Measurements from ENCODE around the gene CHD9.

CHD9 gene

DNA sequence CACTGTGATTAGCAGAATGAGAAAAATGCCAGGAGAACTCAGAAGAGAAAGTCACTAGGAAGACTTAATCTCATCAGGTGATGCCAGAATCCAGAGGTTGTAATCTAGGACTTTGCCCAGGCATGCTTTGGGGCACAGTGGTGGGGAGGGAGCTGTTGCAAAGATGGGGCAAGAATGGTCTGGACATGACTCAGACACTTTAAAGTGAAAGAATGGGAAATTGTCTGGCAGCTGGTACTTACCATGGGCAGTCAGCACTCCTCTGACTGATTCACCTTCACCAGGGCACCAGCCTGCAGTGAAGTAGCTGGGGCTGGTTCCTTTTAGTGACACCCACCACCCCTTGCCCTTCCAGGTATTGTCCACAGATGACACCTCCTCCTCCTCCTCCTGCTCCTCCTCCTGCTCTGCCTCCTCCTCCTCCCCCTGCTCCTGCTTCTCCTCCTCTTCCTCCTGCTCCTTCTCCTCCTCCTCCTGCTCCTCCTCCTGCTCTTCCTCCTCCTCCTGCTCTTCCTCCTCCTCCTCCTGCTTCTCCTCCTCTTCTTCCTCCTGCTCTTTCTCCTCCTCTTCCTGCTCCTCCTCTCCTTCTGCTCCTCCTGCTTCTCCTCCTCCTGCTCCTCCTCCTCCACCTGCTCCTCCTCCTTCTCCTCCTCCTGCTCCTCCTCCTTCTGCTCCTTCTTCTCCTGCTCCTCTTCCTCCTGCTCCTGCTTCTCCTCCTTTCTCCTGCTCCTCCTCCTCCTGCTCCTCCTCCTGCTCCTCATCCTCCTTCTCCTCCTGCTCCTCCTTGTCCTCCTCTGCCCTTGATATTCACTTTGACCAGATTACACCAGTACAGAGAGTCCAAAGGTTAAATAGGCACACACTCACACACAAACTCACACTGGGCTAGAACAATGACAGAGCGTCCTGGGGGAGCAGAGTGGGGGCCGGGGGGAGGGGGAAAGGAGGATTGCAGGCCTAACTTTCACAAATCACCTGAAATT, 2.0 kb upstream of the CHD9 start, which contains the start of gene CHD9NB (continued):
- TF ChIP-seq, protein P1, sequence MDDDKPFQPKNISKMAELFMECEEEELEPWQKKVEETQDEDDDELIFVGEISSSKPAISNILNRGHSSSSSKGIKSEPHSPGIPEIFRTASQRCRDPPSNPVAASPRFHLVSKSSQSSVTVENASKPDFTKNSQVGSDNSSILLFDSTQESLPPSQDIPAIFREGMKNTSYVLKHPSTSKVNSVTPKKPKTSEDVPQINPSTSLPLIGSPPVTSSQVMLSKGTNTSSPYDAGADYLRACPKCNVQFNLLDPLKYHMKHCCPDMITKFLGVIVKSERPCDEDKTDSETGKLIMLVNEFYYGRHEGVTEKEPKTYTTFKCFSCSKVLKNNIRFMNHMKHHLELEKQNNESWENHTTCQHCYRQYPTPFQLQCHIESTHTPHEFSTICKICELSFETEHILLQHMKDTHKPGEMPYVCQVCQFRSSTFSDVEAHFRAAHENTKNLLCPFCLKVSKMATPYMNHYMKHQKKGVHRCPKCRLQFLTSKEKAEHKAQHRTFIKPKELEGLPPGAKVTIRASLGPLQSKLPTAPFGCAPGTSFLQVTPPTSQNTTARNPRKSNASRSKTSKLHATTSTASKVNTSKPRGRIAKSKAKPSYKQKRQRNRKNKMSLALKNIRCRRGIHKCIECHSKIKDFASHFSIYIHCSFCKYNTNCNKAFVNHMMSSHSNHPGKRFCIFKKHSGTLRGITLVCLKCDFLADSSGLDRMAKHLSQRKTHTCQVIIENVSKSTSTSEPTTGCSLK (tag by site-specific recombination; IDR thresholded peaks at IDR 0.05) = 0 out of 2 replicates have a peak, but pooled peaks have one; percentile 37
- TF ChIP-seq KLF7 (tag by site-specific recombination; IDR thresholded peaks at IDR 0.05; ENCODE audit: borderline replicate concordance) = no peak
- TF ChIP-seq, protein P2, sequence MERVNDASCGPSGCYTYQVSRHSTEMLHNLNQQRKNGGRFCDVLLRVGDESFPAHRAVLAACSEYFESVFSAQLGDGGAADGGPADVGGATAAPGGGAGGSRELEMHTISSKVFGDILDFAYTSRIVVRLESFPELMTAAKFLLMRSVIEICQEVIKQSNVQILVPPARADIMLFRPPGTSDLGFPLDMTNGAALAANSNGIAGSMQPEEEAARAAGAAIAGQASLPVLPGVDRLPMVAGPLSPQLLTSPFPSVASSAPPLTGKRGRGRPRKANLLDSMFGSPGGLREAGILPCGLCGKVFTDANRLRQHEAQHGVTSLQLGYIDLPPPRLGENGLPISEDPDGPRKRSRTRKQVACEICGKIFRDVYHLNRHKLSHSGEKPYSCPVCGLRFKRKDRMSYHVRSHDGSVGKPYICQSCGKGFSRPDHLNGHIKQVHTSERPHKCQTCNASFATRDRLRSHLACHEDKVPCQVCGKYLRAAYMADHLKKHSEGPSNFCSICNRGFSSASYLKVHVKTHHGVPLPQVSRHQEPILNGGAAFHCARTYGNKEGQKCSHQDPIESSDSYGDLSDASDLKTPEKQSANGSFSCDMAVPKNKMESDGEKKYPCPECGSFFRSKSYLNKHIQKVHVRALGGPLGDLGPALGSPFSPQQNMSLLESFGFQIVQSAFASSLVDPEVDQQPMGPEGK (tag by site-specific recombination; IDR thresholded peaks at IDR 0.05) = peak; percentile 27; the same call in 1 of the 2 replicates
- no peak for TF ChIP-seq ZNF707 (tag by site-specific recombination; IDR thresholded peaks at IDR 0.05)
- no peak for TF ChIP-seq FEZF1 (tag by site-specific recombination; IDR thresholded peaks at IDR 0.05)
- no peak for TF ChIP-seq ZNF473 (tag by site-specific recombination; IDR thresholded peaks at IDR 0.05)
- TF ChIP-seq ZNF155 (tag by site-specific recombination; IDR thresholded peaks at IDR 0.05) = no peak
- TF ChIP-seq, protein P3, sequence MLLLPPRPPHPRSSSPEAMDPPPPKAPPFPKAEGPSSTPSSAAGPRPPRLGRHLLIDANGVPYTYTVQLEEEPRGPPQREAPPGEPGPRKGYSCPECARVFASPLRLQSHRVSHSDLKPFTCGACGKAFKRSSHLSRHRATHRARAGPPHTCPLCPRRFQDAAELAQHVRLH (tag by site-specific recombination; IDR thresholded peaks at IDR 0.05) = no peak
- 0 out of 2 replicates have a peak, but pooled peaks have one; percentile 45 for TF ChIP-seq ZBTB7A (tag by site-specific recombination; IDR thresholded peaks at IDR 0.05; ENCODE audit: low read depth)
- TF ChIP-seq OSR2 (tag by site-specific recombination; IDR thresholded peaks at IDR 0.05) = no peak
- TF ChIP-seq KLF8 (tag by site-specific recombination; IDR thresholded peaks at IDR 0.05) = no peak
- no peak for TF ChIP-seq ZFP41 (tag by site-specific recombination; IDR thresholded peaks at IDR 0.05; ENCODE audit: borderline replicate concordance)
- no peak for TF ChIP-seq ZBTB21 (tag by site-specific recombination; IDR thresholded peaks at IDR 0.05)
- TF ChIP-seq, protein P4, sequence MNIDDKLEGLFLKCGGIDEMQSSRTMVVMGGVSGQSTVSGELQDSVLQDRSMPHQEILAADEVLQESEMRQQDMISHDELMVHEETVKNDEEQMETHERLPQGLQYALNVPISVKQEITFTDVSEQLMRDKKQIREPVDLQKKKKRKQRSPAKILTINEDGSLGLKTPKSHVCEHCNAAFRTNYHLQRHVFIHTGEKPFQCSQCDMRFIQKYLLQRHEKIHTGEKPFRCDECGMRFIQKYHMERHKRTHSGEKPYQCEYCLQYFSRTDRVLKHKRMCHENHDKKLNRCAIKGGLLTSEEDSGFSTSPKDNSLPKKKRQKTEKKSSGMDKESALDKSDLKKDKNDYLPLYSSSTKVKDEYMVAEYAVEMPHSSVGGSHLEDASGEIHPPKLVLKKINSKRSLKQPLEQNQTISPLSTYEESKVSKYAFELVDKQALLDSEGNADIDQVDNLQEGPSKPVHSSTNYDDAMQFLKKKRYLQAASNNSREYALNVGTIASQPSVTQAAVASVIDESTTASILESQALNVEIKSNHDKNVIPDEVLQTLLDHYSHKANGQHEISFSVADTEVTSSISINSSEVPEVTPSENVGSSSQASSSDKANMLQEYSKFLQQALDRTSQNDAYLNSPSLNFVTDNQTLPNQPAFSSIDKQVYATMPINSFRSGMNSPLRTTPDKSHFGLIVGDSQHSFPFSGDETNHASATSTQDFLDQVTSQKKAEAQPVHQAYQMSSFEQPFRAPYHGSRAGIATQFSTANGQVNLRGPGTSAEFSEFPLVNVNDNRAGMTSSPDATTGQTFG (tag by site-specific recombination; IDR thresholded peaks at IDR 0.05; ENCODE audit: borderline replicate concordance) = 0 out of 2 replicates have a peak, but pooled peaks have one; percentile 19
- TF ChIP-seq OVOL3 (tag by site-specific recombination; IDR thresholded peaks at IDR 0.05) = no peak
- TF ChIP-seq ZNF585B (tag by site-specific recombination; IDR thresholded peaks at IDR 0.05) = no peak
- peak; percentile 99 for TF ChIP-seq EGR2 (tag by site-specific recombination; IDR thresholded peaks at IDR 0.05; ENCODE audit: low read depth)
- TF ChIP-seq, protein P5, sequence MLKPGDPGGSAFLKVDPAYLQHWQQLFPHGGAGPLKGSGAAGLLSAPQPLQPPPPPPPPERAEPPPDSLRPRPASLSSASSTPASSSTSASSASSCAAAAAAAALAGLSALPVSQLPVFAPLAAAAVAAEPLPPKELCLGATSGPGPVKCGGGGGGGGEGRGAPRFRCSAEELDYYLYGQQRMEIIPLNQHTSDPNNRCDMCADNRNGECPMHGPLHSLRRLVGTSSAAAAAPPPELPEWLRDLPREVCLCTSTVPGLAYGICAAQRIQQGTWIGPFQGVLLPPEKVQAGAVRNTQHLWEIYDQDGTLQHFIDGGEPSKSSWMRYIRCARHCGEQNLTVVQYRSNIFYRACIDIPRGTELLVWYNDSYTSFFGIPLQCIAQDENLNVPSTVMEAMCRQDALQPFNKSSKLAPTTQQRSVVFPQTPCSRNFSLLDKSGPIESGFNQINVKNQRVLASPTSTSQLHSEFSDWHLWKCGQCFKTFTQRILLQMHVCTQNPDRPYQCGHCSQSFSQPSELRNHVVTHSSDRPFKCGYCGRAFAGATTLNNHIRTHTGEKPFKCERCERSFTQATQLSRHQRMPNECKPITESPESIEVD (tag by site-specific recombination; IDR thresholded peaks at IDR 0.05) = no peak
- TF ChIP-seq ZNF423 (tag by site-specific recombination; IDR thresholded peaks at IDR 0.05) = no peak
- TF ChIP-seq ZNF621 (tag by site-specific recombination; IDR thresholded peaks at IDR 0.05) = peak; percentile 79; the same call in 1 of the 2 replicates
- TF ChIP-seq SP7 (tag by site-specific recombination; IDR thresholded peaks at IDR 0.05) = 0 out of 2 replicates have a peak, but pooled peaks have one; percentile 18
- TF ChIP-seq, protein P6, sequence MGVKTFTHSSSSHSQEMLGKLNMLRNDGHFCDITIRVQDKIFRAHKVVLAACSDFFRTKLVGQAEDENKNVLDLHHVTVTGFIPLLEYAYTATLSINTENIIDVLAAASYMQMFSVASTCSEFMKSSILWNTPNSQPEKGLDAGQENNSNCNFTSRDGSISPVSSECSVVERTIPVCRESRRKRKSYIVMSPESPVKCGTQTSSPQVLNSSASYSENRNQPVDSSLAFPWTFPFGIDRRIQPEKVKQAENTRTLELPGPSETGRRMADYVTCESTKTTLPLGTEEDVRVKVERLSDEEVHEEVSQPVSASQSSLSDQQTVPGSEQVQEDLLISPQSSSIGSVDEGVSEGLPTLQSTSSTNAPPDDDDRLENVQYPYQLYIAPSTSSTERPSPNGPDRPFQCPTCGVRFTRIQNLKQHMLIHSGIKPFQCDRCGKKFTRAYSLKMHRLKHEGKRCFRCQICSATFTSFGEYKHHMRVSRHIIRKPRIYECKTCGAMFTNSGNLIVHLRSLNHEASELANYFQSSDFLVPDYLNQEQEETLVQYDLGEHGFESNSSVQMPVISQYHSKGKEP (tag by site-specific recombination; IDR thresholded peaks at IDR 0.05) = no peak
- TF ChIP-seq ZNF558 (tag by site-specific recombination; IDR thresholded peaks at IDR 0.05) = no peak
- TF ChIP-seq ZNF335 (tag by site-specific recombination; conservative IDR thresholded peaks at IDR 0.05) = peak; percentile 53; the same call in 1 of the 2 replicates
- no peak for TF ChIP-seq ZNF48 (tag by site-specific recombination; IDR thresholded peaks at IDR 0.05)
- TF ChIP-seq ZNF677 (tag by site-specific recombination; IDR thresholded peaks at IDR 0.05) = no peak
- TF ChIP-seq ZNF596 (tag by site-specific recombination; IDR thresholded peaks at IDR 0.05) = no peak
- no peak for TF ChIP-seq ZNF623 (tag by site-specific recombination; IDR thresholded peaks at IDR 0.05)

Measured in HEK293 (cell line).